Body of pancreas (tissue), 4 donors: ENCODE results near the gene SKOR1.

ENCODE experiments used
- CTCF ChIP-seq, 7 experiments: fragments of 450-650 bp in 4 of 7; fragments of 200-600 bp in 3 of 7; sonication (generic) in 3 of 7; IDR thresholded peaks; one replicate each; pipeline ENCODE4 v1.5.1; 2016 to 2019; ENCODE audit warnings: antibody characterized with exemption in 7 of 7
- POLR2A ChIP-seq, 3 donors: fragments of 450-650 bp; IDR thresholded peaks; one replicate each; pipeline ENCODE4 v1.6.1; 2016; ENCODE audit warnings: antibody characterized with exemption in 3 of 3, mild to moderate bottlenecking in 2 of 3

- TF ChIP-seq CTCF (IDR thresholded peaks at IDR 0.05) (no peak), POLR2A (IDR thresholded peaks at IDR 0.05) (no peak)
Measured at GRCh38 chr15:67852418-67852817, 27.1 kb downstream of the SKOR1 start.
